OCI-LY1 (cell line): ENCODE measurements around the gene TDRD12.

ENCODE experiments used
- EZH2 ChIP-seq: fragments of 200-600 bp; sonication (generic), shearing (Covaris generic); IDR thresholded peaks from 2 replicates; pipeline ENCODE4 v1.8.0; 2017; ENCODE audit warnings: borderline replicate concordance, mixed run types, mild to moderate bottlenecking, antibody characterized with exemption, low read length, moderate library complexity, mixed read lengths
- TF ChIP-seq, protein P1 (sequence below): fragments of 200-600 bp; sonication (generic), shearing (Covaris generic); IDR thresholded peaks from 2 replicates; pipeline ENCODE4 v1.5.1; 2017; ENCODE audit warnings: mild to moderate bottlenecking, antibody characterized with exemption, low read length, moderate library complexity, mixed read lengths

- TF ChIP-seq, protein P1, sequence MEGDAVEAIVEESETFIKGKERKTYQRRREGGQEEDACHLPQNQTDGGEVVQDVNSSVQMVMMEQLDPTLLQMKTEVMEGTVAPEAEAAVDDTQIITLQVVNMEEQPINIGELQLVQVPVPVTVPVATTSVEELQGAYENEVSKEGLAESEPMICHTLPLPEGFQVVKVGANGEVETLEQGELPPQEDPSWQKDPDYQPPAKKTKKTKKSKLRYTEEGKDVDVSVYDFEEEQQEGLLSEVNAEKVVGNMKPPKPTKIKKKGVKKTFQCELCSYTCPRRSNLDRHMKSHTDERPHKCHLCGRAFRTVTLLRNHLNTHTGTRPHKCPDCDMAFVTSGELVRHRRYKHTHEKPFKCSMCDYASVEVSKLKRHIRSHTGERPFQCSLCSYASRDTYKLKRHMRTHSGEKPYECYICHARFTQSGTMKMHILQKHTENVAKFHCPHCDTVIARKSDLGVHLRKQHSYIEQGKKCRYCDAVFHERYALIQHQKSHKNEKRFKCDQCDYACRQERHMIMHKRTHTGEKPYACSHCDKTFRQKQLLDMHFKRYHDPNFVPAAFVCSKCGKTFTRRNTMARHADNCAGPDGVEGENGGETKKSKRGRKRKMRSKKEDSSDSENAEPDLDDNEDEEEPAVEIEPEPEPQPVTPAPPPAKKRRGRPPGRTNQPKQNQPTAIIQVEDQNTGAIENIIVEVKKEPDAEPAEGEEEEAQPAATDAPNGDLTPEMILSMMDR = no peak
- no peak for TF ChIP-seq EZH2
Measured at GRCh38 chr19:32824191-32824751, 104.7 kb downstream of the TDRD12 start.
